ENCODE measurements around the gene RYR1.

The RYR1 gene

DNA sequence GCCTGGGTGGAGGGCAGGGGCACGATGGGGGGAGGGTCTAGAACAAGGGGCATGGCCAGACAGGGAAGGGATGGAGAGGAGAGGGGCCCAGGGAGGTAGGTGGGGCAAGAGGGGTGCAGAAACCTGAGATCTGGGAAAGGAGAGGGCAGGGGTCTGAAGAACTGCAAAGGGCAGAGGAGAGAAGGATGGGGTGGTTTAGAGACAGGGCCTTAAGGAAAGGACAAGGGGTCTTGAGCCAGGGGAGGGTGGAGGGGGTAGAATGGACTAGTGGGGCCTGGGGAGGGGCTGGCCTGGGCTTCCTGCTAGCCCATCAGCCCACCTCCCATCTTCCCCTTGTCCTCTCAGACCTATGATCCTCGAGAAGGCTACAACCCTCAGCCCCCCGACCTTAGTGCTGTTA lies 72.5 kb downstream of the RYR1 start:
- Histone ChIP-seq H3K4me1 (ENCODE audit: control extremely low read depth in 1 of 4, control insufficient read depth in 4 of 4, insufficient read depth in 4 of 4, low read length in 3 of 4) (peaks cover 0 to 4% (median 2%) of the 10 kb centered on the region in 4 experiments), H3K4me3 (ENCODE audit: control insufficient read depth in 1 of 7, extremely low read depth in 1 of 7, insufficient read depth in 4 of 7, low read depth in 2 of 7, low read length in 6 of 7) (no peak overlapping the region), H3K27me3 (replicated peaks in 2 of 5; ENCODE audit: control insufficient read depth in 4 of 5, insufficient read depth in 5 of 5, low read length in 4 of 5) (peaks cover 0 to 3% (median 0%) of the 10 kb centered on the region in 5 experiments), H3K27ac (ENCODE audit: insufficient read depth in 1 of 2, low read depth in 1 of 2, low read length in 2 of 2, poor library complexity in 1 of 2, severe bottlenecking in 2 of 2) (no peak overlapping the region), H3K9me3 (ENCODE audit: control extremely low read depth in 1 of 5, control insufficient read depth in 4 of 5, insufficient read depth in 2 of 5, low read depth in 1 of 5, low read length in 4 of 5) (no peaks in the 10 kb centered on the region), H3K36me3 (ENCODE audit: control insufficient read depth in 4 of 4, insufficient read depth in 4 of 4, low read length in 3 of 4) (no peaks in the 10 kb centered on the region)
- 97% methylated on average over 3 of the region's 3 CpGs for WGBS (ENCODE audit: insufficient coverage)
- no peak for DNase-seq
- POLR2A ChIA-PET, result no interaction called here
- CTCF ChIA-PET, result no interaction called here

DNA sequence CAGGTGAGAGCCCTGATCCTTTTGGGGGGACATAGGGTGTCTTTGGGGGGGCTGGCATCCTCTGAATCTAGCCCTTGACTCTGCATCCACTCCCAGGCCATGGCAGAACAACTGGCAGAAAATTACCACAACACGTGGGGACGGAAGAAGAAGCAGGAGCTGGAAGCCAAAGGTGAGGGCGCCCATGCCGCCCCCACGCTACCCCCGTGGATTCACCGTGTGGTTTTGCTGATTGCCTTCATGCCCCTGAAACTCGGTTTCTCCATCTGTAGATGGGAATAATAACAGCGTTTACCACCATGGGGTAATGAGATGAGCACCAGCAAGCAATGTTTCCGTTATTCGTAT lies 72.9 kb downstream of the RYR1 start:
- no peak overlapping the region for H3K4me3 ChIP-seq (ENCODE audit: control insufficient read depth in 1 of 7, extremely low read depth in 1 of 7, insufficient read depth in 4 of 7, low read depth in 2 of 7, low read length in 6 of 7)
- CTCF ChIA-PET, result no interaction called here
- no peaks in the 10 kb centered on the region for H3K36me3 ChIP-seq (ENCODE audit: control insufficient read depth in 4 of 4, insufficient read depth in 4 of 4, low read length in 3 of 4)
- POLR2A ChIA-PET, result no interaction called here
- DNase-seq, result no peak
- H3K27ac ChIP-seq (ENCODE audit: insufficient read depth in 1 of 2, low read depth in 1 of 2, low read length in 2 of 2, poor library complexity in 1 of 2, severe bottlenecking in 2 of 2), result no peak overlapping the region
- peaks cover 0 to 3% (median 0%) of the 10 kb centered on the region in 5 experiments for H3K27me3 ChIP-seq (replicated peaks in 2 of 5; ENCODE audit: control insufficient read depth in 4 of 5, insufficient read depth in 5 of 5, low read length in 4 of 5)
- WGBS (ENCODE audit: insufficient coverage), result 97% methylated on average over 11 of the region's 11 CpGs
- H3K4me1 ChIP-seq (ENCODE audit: control extremely low read depth in 1 of 4, control insufficient read depth in 4 of 4, insufficient read depth in 4 of 4, low read length in 3 of 4), result peaks cover 0 to 4% (median 2%) of the 10 kb centered on the region in 4 experiments
- H3K9me3 ChIP-seq (ENCODE audit: control extremely low read depth in 1 of 5, control insufficient read depth in 4 of 5, insufficient read depth in 2 of 5, low read depth in 1 of 5, low read length in 4 of 5), result no peaks in the 10 kb centered on the region

DNA sequence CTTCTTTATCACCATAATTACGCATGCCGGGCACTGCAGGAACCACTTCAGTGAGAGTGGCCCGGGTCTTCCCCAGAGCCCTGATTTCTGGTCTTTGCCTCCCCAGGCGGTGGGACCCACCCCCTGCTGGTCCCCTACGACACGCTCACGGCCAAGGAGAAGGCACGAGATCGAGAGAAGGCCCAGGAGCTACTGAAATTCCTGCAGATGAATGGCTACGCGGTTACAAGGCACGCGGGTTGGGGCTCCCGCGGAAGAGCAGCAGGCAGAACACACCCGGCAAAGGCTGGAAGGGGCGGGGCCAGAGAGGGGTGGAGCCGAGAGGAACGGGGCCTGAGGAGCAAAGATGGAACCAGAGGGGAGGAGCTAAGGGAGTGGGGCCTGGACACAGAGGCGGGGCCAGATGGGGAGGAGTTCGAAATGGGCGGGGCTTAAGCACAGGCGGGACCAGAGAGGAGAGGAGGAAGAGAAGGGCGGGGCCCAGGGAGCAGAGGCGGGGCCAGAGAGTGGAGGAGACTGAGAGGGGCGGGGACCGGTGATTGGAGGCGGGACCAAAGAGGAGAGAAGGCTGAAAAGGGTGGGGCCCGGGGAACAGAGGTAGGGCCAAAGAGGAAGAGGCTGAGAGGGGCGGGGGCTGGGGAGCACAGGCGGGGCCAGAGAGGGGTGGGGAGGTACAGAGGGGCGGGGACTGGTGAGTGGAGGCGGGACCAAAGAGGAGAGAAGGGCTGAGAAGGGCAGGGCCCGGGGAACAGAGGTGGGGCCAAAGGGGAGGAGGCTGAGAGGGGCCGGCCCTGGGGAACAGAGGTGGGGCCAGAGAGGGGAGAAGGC lies 73.4 kb downstream of the RYR1 start:
- no peaks in the 10 kb centered on the region for H3K9me3 ChIP-seq (ENCODE audit: control extremely low read depth in 1 of 5, control insufficient read depth in 4 of 5, insufficient read depth in 2 of 5, low read depth in 1 of 5, low read length in 4 of 5)
- CTCF ChIA-PET, result no interaction called here
- no peak overlapping the region for H3K27ac ChIP-seq (ENCODE audit: insufficient read depth in 1 of 2, low read depth in 1 of 2, low read length in 2 of 2, poor library complexity in 1 of 2, severe bottlenecking in 2 of 2)
- peak; percentile 89 to 95 (median 89) for DNase-seq
- H3K4me1 ChIP-seq (ENCODE audit: control extremely low read depth in 1 of 4, control insufficient read depth in 4 of 4, insufficient read depth in 4 of 4, low read length in 3 of 4), result peaks cover 0 to 4% (median 2%) of the 10 kb centered on the region in 4 experiments
- no peaks in the 10 kb centered on the region for H3K36me3 ChIP-seq (ENCODE audit: control insufficient read depth in 4 of 4, insufficient read depth in 4 of 4, low read length in 3 of 4)
- POLR2A ChIA-PET, result no interaction called here
- H3K27me3 ChIP-seq (replicated peaks in 2 of 5; ENCODE audit: control insufficient read depth in 4 of 5, insufficient read depth in 5 of 5, low read length in 4 of 5), result peaks cover 0 to 3% (median 0%) of the 10 kb centered on the region in 5 experiments
- peak overlapping the region in 2 of 7 experiments; percentile 19 to 37 for H3K4me3 ChIP-seq (ENCODE audit: control insufficient read depth in 1 of 7, extremely low read depth in 1 of 7, insufficient read depth in 4 of 7, low read depth in 2 of 7, low read length in 6 of 7)
- 17% methylated on average over 31 of the region's 35 CpGs for WGBS (ENCODE audit: insufficient coverage)

DNA sequence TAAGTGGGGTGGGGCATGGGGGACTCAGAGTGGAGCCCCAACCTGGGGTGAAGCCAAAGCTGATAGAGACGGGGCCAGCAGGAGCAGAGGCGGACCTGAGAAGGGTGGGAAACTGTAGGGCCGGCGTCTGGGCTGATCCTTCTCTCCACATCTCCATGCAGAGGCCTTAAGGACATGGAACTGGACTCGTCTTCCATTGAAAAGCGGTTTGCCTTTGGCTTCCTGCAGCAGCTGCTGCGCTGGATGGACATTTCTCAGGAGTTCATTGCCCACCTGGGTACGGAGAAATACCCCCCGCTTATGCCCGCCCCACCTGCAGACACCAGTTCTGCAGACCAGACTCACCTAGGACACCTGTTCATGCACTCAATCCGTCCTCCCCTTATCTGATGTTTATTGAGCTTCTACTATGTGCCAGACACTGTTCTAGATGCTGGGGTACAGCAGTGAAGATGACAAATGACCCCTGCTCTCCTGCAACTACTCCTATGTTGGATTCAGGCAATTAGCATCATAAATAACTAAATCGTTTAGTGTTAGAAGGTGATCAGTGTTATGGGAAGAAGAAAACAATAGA lies 74.1 kb downstream of the RYR1 start:
- DNase-seq, result no peak
- Histone ChIP-seq H3K27me3 (replicated peaks in 2 of 5; ENCODE audit: control insufficient read depth in 4 of 5, insufficient read depth in 5 of 5, low read length in 4 of 5) (peaks cover 0 to 3% (median 1%) of the 10 kb centered on the region in 5 experiments), H3K4me1 (ENCODE audit: control extremely low read depth in 1 of 4, control insufficient read depth in 4 of 4, insufficient read depth in 4 of 4, low read length in 3 of 4) (peaks cover 0 to 4% (median 2%) of the 10 kb centered on the region in 4 experiments), H3K4me3 (ENCODE audit: control insufficient read depth in 1 of 7, extremely low read depth in 1 of 7, insufficient read depth in 4 of 7, low read depth in 2 of 7, low read length in 6 of 7) (peak overlapping the region in 1 of 7 experiments; percentile 19), H3K27ac (ENCODE audit: insufficient read depth in 1 of 2, low read depth in 1 of 2, low read length in 2 of 2, poor library complexity in 1 of 2, severe bottlenecking in 2 of 2) (no peak overlapping the region), H3K36me3 (ENCODE audit: control insufficient read depth in 4 of 4, insufficient read depth in 4 of 4, low read length in 3 of 4) (no peaks in the 10 kb centered on the region), H3K9me3 (ENCODE audit: control extremely low read depth in 1 of 5, control insufficient read depth in 4 of 5, insufficient read depth in 2 of 5, low read depth in 1 of 5, low read length in 4 of 5) (no peaks in the 10 kb centered on the region)
- 85% methylated on average over 10 of the region's 12 CpGs for WGBS (ENCODE audit: insufficient coverage)
- CTCF ChIA-PET, result interaction anchor here (1.4 kb wide), 1 partner anchor 105 kb away, joined by 5 read pairs; the partner anchor contains the start of gene FAM98C
- POLR2A ChIA-PET, result no interaction called here

DNA sequence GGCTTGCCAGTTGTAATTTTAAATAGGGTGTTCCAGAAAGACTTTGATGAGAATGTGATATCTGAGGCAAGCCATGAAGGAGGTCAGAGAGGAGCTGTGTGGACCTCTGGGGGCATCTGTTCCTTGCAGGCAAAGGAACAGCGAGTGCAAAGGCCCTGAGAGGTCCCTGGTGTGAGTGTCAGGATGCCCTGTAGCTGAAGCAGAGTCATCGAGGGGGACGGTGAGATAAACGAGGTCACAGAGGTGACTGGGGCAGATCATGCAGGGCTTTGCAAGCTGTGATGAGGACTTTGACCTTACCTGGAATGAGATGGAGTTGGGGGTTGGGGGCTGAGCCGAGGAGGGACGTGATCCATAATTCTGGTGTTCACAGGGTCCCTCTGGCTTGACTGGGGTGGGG lies 75.0 kb downstream of the RYR1 start:
- Histone ChIP-seq H3K4me3 (ENCODE audit: control insufficient read depth in 1 of 7, extremely low read depth in 1 of 7, insufficient read depth in 4 of 7, low read depth in 2 of 7, low read length in 6 of 7) (no peak overlapping the region), H3K27ac (ENCODE audit: insufficient read depth in 1 of 2, low read depth in 1 of 2, low read length in 2 of 2, poor library complexity in 1 of 2, severe bottlenecking in 2 of 2) (no peak overlapping the region), H3K36me3 (ENCODE audit: control insufficient read depth in 4 of 4, insufficient read depth in 4 of 4, low read length in 3 of 4) (no peaks in the 10 kb centered on the region), H3K9me3 (ENCODE audit: control extremely low read depth in 1 of 5, control insufficient read depth in 4 of 5, insufficient read depth in 2 of 5, low read depth in 1 of 5, low read length in 4 of 5) (no peaks in the 10 kb centered on the region), H3K4me1 (ENCODE audit: control extremely low read depth in 1 of 4, control insufficient read depth in 4 of 4, insufficient read depth in 4 of 4, low read length in 3 of 4) (peaks cover 0 to 4% (median 2%) of the 10 kb centered on the region in 4 experiments), H3K27me3 (replicated peaks in 2 of 5; ENCODE audit: control insufficient read depth in 4 of 5, insufficient read depth in 5 of 5, low read length in 4 of 5) (peaks cover 0 to 3% (median 1%) of the 10 kb centered on the region in 5 experiments)
- 72% methylated on average over 6 of the region's 6 CpGs for WGBS (ENCODE audit: insufficient coverage)
- DNase-seq, result no peak
- CTCF ChIA-PET, result interaction anchor here (1.4 kb wide), 1 partner anchor 106 kb away, joined by 5 read pairs; the partner anchor contains the start of gene FAM98C
- POLR2A ChIA-PET, result no interaction called here

DNA sequence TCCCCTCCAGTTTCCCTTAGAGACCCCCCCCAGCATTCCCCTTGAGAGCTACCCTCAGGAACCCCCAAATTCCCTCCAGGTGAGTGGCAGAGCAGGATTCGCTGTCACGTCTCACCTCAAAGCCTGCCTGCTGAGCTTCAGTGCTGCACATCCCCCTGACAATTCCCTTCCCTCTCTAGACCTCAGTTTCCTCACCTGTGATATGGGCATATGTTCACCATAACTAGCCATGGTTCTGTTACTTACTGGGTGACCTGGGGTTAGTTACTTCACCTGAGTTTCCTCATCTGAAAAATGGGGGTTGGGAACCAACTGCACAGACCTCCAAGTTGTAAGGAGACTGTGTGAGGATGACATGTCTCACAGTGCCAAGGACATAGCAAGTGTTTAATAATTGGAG lies 75.5 kb downstream of the RYR1 start:
- H3K27me3 ChIP-seq (replicated peaks in 2 of 5; ENCODE audit: control insufficient read depth in 4 of 5, insufficient read depth in 5 of 5, low read length in 4 of 5), result peaks cover 0 to 2% (median 1%) of the 10 kb centered on the region in 5 experiments
- CTCF ChIA-PET, result interaction anchor here (1.4 kb wide), 1 partner anchor 106 kb away, joined by 5 read pairs; the partner anchor contains the start of gene FAM98C
- H3K9me3 ChIP-seq (ENCODE audit: control extremely low read depth in 1 of 5, control insufficient read depth in 4 of 5, insufficient read depth in 2 of 5, low read depth in 1 of 5, low read length in 4 of 5), result no peaks in the 10 kb centered on the region
- POLR2A ChIA-PET, result no interaction called here
- H3K27ac ChIP-seq (ENCODE audit: insufficient read depth in 1 of 2, low read depth in 1 of 2, low read length in 2 of 2, poor library complexity in 1 of 2, severe bottlenecking in 2 of 2), result no peak overlapping the region
- WGBS (ENCODE audit: insufficient coverage), result 90% methylated on average over 2 of the region's 2 CpGs
- H3K36me3 ChIP-seq (ENCODE audit: control insufficient read depth in 4 of 4, insufficient read depth in 4 of 4, low read length in 3 of 4), result no peaks in the 10 kb centered on the region
- no peak for DNase-seq
- H3K4me1 ChIP-seq (ENCODE audit: control extremely low read depth in 1 of 4, control insufficient read depth in 4 of 4, insufficient read depth in 4 of 4, low read length in 3 of 4), result peaks cover 0 to 4% (median 2%) of the 10 kb centered on the region in 4 experiments
- H3K4me3 ChIP-seq (ENCODE audit: control insufficient read depth in 1 of 7, extremely low read depth in 1 of 7, insufficient read depth in 4 of 7, low read depth in 2 of 7, low read length in 6 of 7), result no peak overlapping the region
